Ascending aorta (tissue), 2 donors: ENCODE data around the gene SGK1. TPM values are rescaled to one million over a fixed set of nuclear protein-coding genes. Genes with fewer than 3 reads are reported as not detected.

Source experiments
- DNase-seq, 2 donors: peaks; one replicate each; pipeline ENCODE4 v3.0.0-alpha.2; 2019; ENCODE audit warnings: low spot score in 2 of 2
- H3K27ac ChIP-seq, 2 donors: fragments of 200-600 bp; sonication (generic); one replicate each; pipeline ENCODE4 v1.5.1; 2016 to 2017; ENCODE audit warnings: mild to moderate bottlenecking in 1 of 2
- H3K27me3 ChIP-seq: fragments of 200-600 bp; sonication (generic); one replicate; pipeline ENCODE4 v1.5.1; 2017
- H3K36me3 ChIP-seq, 2 donors: fragments of 200-600 bp; sonication (generic); one replicate each; pipeline ENCODE4 v1.5.1; 2016
- H3K4me1 ChIP-seq, 2 donors: fragments of 200-600 bp; sonication (generic); one replicate each; pipeline ENCODE4 v1.5.1; 2016 to 2017; ENCODE audit warnings: mild to moderate bottlenecking in 1 of 2
- H3K4me3 ChIP-seq, 2 donors: fragments of 200-600 bp; sonication (generic); one replicate each; pipeline ENCODE4 v1.5.1; 2016 to 2017; ENCODE audit warnings: mild to moderate bottlenecking in 1 of 2
- H3K9me3 ChIP-seq, 2 donors: fragments of 200-600 bp; sonication (generic); one replicate each; pipeline ENCODE4 v1.5.1; 2016
- intact Hi-C: fragments of 100-400 bp; cut with DNase I; formaldehyde crosslinking; loops from one replicate; pipeline ENCODE4 v1.15.1; 2023
- total RNA-seq: library from RNA; depleted of rRNA; stranded (reverse); fragments of >200 nt; gene quantifications from one replicate; pipeline ENCODE4 v1.1.0, GENCODE V29; 2016
- TF ChIP-seq, protein P1 (sequence below), 3 experiments: fragments of 200-600 bp in 2 of 3; fragments of 450-650 bp in 1 of 3; sonication (generic) in 2 of 3; IDR thresholded peaks; one replicate each; pipeline ENCODE4 v1.5.1; 2016 to 2019; ENCODE audit warnings: antibody characterized with exemption in 3 of 3, mild to moderate bottlenecking in 1 of 3, moderate library complexity in 1 of 3

SGK1 gene
- total RNA-seq, 1 donor from 2014 or later: 200 TPM

GRCh38 chr6:134318974-134319281 is 1.0 kb upstream of the SGK1 start:
- Histone ChIP-seq H3K4me3 (no peak overlapping the region), H3K27me3 (no peaks in the 10 kb centered on the region), H3K27ac (no peak overlapping the region), H3K9me3 (no peaks in the 10 kb centered on the region), H3K36me3 (no peaks in the 10 kb centered on the region), H3K4me1 (no peaks in the 10 kb centered on the region)
- intact Hi-C loops: no loop called here
- TF ChIP-seq, protein P1, sequence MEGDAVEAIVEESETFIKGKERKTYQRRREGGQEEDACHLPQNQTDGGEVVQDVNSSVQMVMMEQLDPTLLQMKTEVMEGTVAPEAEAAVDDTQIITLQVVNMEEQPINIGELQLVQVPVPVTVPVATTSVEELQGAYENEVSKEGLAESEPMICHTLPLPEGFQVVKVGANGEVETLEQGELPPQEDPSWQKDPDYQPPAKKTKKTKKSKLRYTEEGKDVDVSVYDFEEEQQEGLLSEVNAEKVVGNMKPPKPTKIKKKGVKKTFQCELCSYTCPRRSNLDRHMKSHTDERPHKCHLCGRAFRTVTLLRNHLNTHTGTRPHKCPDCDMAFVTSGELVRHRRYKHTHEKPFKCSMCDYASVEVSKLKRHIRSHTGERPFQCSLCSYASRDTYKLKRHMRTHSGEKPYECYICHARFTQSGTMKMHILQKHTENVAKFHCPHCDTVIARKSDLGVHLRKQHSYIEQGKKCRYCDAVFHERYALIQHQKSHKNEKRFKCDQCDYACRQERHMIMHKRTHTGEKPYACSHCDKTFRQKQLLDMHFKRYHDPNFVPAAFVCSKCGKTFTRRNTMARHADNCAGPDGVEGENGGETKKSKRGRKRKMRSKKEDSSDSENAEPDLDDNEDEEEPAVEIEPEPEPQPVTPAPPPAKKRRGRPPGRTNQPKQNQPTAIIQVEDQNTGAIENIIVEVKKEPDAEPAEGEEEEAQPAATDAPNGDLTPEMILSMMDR (IDR thresholded peaks at IDR 0.05): no peak
- DNase-seq: no peak

DNA sequence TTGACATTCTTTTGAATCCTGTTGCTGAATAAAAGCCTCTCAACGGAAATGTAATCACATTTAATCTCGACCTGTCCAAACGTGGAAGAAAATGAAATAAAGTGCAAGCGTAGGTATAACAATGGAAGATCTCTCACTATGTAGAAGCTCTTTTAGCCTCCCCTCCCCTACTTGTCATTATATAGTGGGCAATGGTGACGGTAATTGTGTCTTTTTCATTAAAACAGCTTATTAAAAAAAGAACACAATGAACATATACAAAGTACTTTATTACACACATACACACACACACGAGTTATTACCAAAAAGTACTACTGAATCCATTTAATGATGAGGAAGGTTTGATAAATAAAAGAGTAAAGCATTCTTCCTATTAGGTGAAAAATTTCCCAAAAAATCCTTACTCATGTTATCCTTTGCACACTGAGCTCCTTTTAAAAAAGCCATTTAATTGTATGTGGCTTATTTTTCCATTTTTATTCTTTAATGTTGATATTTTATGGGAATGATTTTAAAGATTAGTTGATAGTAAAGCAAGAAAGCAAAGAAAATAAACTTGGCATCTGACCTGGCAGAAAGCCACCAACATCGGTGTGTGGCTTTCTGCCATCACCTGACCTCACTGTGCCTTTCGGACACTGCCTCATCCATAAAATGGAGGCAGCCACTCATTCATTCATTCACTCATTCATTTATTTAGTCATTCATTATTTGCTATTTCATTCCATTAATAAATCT is 493 bp upstream of the SGK1 start:
- DNase-seq: no peak
- Histone ChIP-seq H3K27me3 (no peaks in the 10 kb centered on the region), H3K27ac (no peak overlapping the region), H3K36me3 (no peaks in the 10 kb centered on the region), H3K4me3 (peak overlapping the region; percentile 56 to 68), H3K4me1 (no peaks in the 10 kb centered on the region), H3K9me3 (no peaks in the 10 kb centered on the region)
- TF ChIP-seq, protein P1 (IDR thresholded peaks at IDR 0.05): no peak
- intact Hi-C loops: no loop called here

- peak overlapping the region; percentile 56 to 68 for H3K4me3 ChIP-seq
- H3K27ac ChIP-seq: no peak overlapping the region
- no peak for DNase-seq
- H3K27me3 ChIP-seq: no peaks in the 10 kb centered on the region
- H3K9me3 ChIP-seq: no peaks in the 10 kb centered on the region
- H3K4me1 ChIP-seq: no peaks in the 10 kb centered on the region
- intact Hi-C loops: no loop called here
- TF ChIP-seq, protein P1 (IDR thresholded peaks at IDR 0.05): no peak
- H3K36me3 ChIP-seq: no peaks in the 10 kb centered on the region
Observed at GRCh38 chr6:134316733-134317431, 1.0 kb downstream of the SGK1 start.

DNA sequence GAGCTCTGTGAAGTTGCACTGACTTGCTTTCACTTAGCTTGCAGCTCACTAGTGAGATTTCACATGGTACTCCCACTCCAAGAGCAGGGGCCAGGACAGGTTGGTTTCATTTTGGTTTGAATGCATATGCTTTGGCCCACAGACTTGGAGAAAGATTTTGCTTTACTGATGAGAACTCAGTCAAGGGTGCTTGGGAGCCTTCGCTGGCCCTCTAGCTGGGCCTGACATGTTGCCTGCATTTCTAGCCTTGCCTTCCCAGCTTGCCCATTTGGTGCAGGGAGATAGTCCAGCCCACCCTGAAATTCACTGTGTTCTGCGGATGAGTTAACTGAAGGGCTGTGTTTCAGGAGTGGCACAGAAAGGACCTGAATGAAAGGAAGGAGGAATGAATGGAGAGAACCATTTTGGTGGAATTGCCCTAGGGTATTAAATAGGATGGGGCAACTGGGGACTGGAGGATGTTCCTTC is 1.9 kb downstream of the SGK1 start:
- Histone ChIP-seq H3K4me3 (no peak overlapping the region), H3K9me3 (no peaks in the 10 kb centered on the region), H3K4me1 (no peaks in the 10 kb centered on the region), H3K27ac (no peak overlapping the region), H3K27me3 (no peaks in the 10 kb centered on the region), H3K36me3 (no peaks in the 10 kb centered on the region)
- intact Hi-C loops: no loop called here
- no peak for DNase-seq
- TF ChIP-seq, protein P1 (IDR thresholded peaks at IDR 0.05): no peak

- Histone ChIP-seq H3K4me3 (no peak overlapping the region), H3K9me3 (no peaks in the 10 kb centered on the region), H3K27me3 (no peaks in the 10 kb centered on the region), H3K27ac (no peak overlapping the region), H3K36me3 (no peaks in the 10 kb centered on the region), H3K4me1 (no peaks in the 10 kb centered on the region)
- TF ChIP-seq, protein P1 (IDR thresholded peaks at IDR 0.05): no peak
- intact Hi-C loops: no loop called here
- DNase-seq: no peak
Observed at GRCh38 chr6:134315189-134315588, 2.7 kb downstream of the SGK1 start.
